Measurements from ENCODE around the gene CARD10. TPM values are rescaled to one million over a fixed set of nuclear protein-coding genes. Genes with fewer than 3 reads are reported as not detected.
A peak's percentile ranks its signal among the peaks of the same experiment; 100 is the strongest.

The CARD10 gene
- total and polyA plus RNA-seq, 2 of the 13 experiments (the other 11 are each of a cell fraction or from before 2014, with no cell fraction given), result 35.2 to 55.8 TPM

GRCh38 chr22:37488337-37489135 lies 30.7 kb downstream of the CARD10 start (continued):
- TF ChIP-seq ATF7 (IDR thresholded peaks at IDR 0.05) (no peak), ATF7 (CRISPR knock-in tag; IDR thresholded peaks at IDR 0.05) (peak; percentile 62; the same call in 1 of the 2 replicates), IRF2 (CRISPR knock-in tag; IDR thresholded peaks at IDR 0.05) (0 out of 2 replicates have a peak, but pooled peaks have one; percentile 15), THRA (CRISPR knock-in tag; IDR thresholded peaks at IDR 0.05; ENCODE audit: borderline replicate concordance) (no peak), SETDB1 (CRISPR knock-in tag; IDR thresholded peaks at IDR 0.05; ENCODE audit: borderline replicate concordance) (no peak), CCDC6 (CRISPR knock-in tag; IDR thresholded peaks at IDR 0.05) (no peak), SNAPC2 (CRISPR knock-in tag; IDR thresholded peaks at IDR 0.05) (0 out of 2 replicates have a peak, but pooled peaks have one; percentile 25), HBP1 (CRISPR knock-in tag; IDR thresholded peaks at IDR 0.05; ENCODE audit: low read depth) (peak; percentile 75; the same call in 1 of the 2 replicates), ZBTB7B (CRISPR knock-in tag; IDR thresholded peaks at IDR 0.05) (peak; percentile 54; the same call in 1 of the 2 replicates), KAT2B (IDR thresholded peaks at IDR 0.05; ENCODE audit: borderline replicate concordance, low read depth, low read length) (no peak), ZNF331 (CRISPR knock-in tag; IDR thresholded peaks at IDR 0.05) (peak; percentile 76; the same call in 1 of the 2 replicates), ZNF44 (CRISPR knock-in tag; IDR thresholded peaks at IDR 0.05) (0 out of 2 replicates have a peak, but pooled peaks have one; percentile 51), GLMP (CRISPR knock-in tag; IDR thresholded peaks at IDR 0.05; ENCODE audit: borderline replicate concordance) (no peak), ZNF235 (CRISPR knock-in tag; IDR thresholded peaks at IDR 0.05; ENCODE audit: borderline replicate concordance) (0 out of 2 replicates have a peak, but pooled peaks have one; percentile 43), ZNF709 (CRISPR knock-in tag; IDR thresholded peaks at IDR 0.05) (0 out of 2 replicates have a peak, but pooled peaks have one; percentile 31), ZMAT5 (CRISPR knock-in tag; IDR thresholded peaks at IDR 0.05; ENCODE audit: borderline replicate concordance, low read depth) (no peak), ZNF605 (CRISPR knock-in tag; IDR thresholded peaks at IDR 0.05) (0 out of 2 replicates have a peak, but pooled peaks have one; percentile 79), MTA1 (CRISPR knock-in tag; IDR thresholded peaks at IDR 0.05; ENCODE audit: borderline replicate concordance) (peak; percentile 44; the same call in 1 of the 2 replicates), ZNF431 (CRISPR knock-in tag; IDR thresholded peaks at IDR 0.05; ENCODE audit: borderline replicate concordance, low read depth) (peak; percentile 83; the same call in 1 of the 2 replicates), CSRNP1 (CRISPR knock-in tag; IDR thresholded peaks at IDR 0.05) (peak; percentile 27; the same call in 1 of the 2 replicates), ZFP82 (CRISPR knock-in tag; IDR thresholded peaks at IDR 0.05; ENCODE audit: borderline replicate concordance) (no peak), CHD4 (IDR thresholded peaks at IDR 0.05; ENCODE audit: borderline replicate concordance, low read length) (no peak), ZNF782 (CRISPR knock-in tag; IDR thresholded peaks at IDR 0.05; ENCODE audit: borderline replicate concordance) (no peak)

Data from HepG2 (cell line).